ENCODE measurements around the gene MXRA8. TPM values are rescaled to one million over a fixed set of nuclear protein-coding genes. Genes with fewer than 3 reads are reported as not detected.
A peak's percentile ranks its signal among the peaks of the same experiment; 100 is the strongest.

MXRA8 gene
- total and polyA plus RNA-seq, 9 of the 15 experiments (the other 6 are each of a cell fraction or from before 2014, with no cell fraction given), result 0.66 to 11.3 (median 6.3) TPM

DNA sequence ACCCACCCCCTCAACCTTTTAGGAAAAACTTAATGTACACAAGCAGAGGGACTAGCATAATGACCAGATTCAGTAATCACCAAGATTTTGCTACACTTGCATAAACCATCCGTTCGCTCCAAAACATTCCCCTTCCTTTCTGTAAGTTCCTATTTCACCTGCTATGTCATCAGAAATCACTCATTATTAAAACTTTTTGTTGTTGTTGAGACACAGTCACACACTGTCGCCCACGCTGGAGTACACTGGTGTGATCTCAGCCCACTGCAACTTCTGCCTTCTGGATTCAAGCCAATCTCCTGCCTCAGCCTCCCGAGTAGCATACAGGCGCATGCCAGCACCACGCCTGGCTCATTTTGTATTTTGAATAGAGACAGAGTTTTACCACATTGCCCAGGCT is 45.3 kb upstream of the MXRA8 start (continued):
- TF ChIP-seq FOXP4 (CRISPR knock-in tag; IDR thresholded peaks at IDR 0.05; ENCODE audit: borderline replicate concordance) (no peak), TRIM28 (IDR thresholded peaks at IDR 0.05) (no peak), ELK3 (CRISPR knock-in tag; IDR thresholded peaks at IDR 0.05) (no peak), POLR2A (conservative IDR thresholded peaks at IDR 0.05) (peak; percentile 48), GTF3C2 (IDR thresholded peaks at IDR 0.05; ENCODE audit: borderline replicate concordance, extremely low read depth, insufficient read length) (no peak), NFIC (IDR thresholded peaks at IDR 0.05) (peak; percentile 61), PHB (CRISPR knock-in tag; IDR thresholded peaks at IDR 0.05) (no peak), HDAC6 (IDR thresholded peaks at IDR 0.05; ENCODE audit: low read depth, low read length) (no peak)
